NCI-H2107 treated with DMSO at 0.1 percent for 48 hours (cell line): ENCODE data around the gene ACTN4.

Experiments used
- DNase-seq: peaks from one replicate; lab custom pipeline; 2025; ENCODE audit not compliant: unreplicated experiment; lab: John Stamatoyannopoulos, UW

ACTN4 gene

GRCh38 chr19:38660724-38661123 is 13.3 kb downstream of the ACTN4 start:
- no peak for DNase-seq

GRCh38 chr19:38661136-38661535 is 13.7 kb downstream of the ACTN4 start:
- no peak for DNase-seq

GRCh38 chr19:38661996-38662395 is 14.5 kb downstream of the ACTN4 start:
- no peak for DNase-seq

- DNase-seq: no peak
Measured at GRCh38 chr19:38662537-38663155, 15.2 kb downstream of the ACTN4 start.

GRCh38 chr19:38663156-38663651 is 15.8 kb downstream of the ACTN4 start:
- DNase-seq: no peak

- peak; percentile 27 for DNase-seq
Measured at GRCh38 chr19:38663957-38664502, 16.6 kb downstream of the ACTN4 start.

- DNase-seq: peak; percentile 44
Measured at GRCh38 chr19:38664503-38665211, 17.2 kb downstream of the ACTN4 start.

GRCh38 chr19:38665219-38665931 is 17.9 kb downstream of the ACTN4 start:
- DNase-seq: no peak

- DNase-seq: no peak
Measured at GRCh38 chr19:38665950-38666662, 18.7 kb downstream of the ACTN4 start.

- DNase-seq: no peak
Measured at GRCh38 chr19:38666663-38667511, 19.4 kb downstream of the ACTN4 start.

- no peak for DNase-seq
Measured at GRCh38 chr19:38667661-38668171, 20.3 kb downstream of the ACTN4 start.

GRCh38 chr19:38669552-38669951 is 22.1 kb downstream of the ACTN4 start:
- no peak for DNase-seq

GRCh38 chr19:38670921-38671398 is 23.5 kb downstream of the ACTN4 start:
- DNase-seq: peak; percentile 17

GRCh38 chr19:38671654-38672053 is 24.2 kb downstream of the ACTN4 start:
- DNase-seq: no peak

GRCh38 chr19:38673030-38673429 is 25.6 kb downstream of the ACTN4 start:
- DNase-seq: no peak

- no peak for DNase-seq
Measured at GRCh38 chr19:38674388-38675171, 27.1 kb downstream of the ACTN4 start.

GRCh38 chr19:38675611-38676010 is 28.2 kb downstream of the ACTN4 start:
- no peak for DNase-seq

- no peak for DNase-seq
Measured at GRCh38 chr19:38676023-38676877, 28.8 kb downstream of the ACTN4 start.
